ENCODE measurements around the gene TOMM40. TPM values are rescaled to one million over a fixed set of nuclear protein-coding genes. Genes with fewer than 3 reads are reported as not detected.

The TOMM40 gene
- total and polyA plus RNA-seq, 2 of the 13 experiments (the other 11 are each of a cell fraction or from before 2014, with no cell fraction given), result 72.0 to 110 TPM

- Histone ChIP-seq H3K27me3 (ENCODE audit: control insufficient read depth in 1 of 2, insufficient read depth in 2 of 2, low read length in 2 of 2) (no peaks in the 10 kb centered on the region), H3K4me2 (ENCODE audit: low read depth, low read length) (no peak overlapping the region), H3K4me1 (ENCODE audit: insufficient read depth, low read length) (peaks cover 15% of the 10 kb centered on the region), H3K4me3 (replicated peaks in 1 of 3; ENCODE audit: insufficient read depth in 1 of 3, low read depth in 2 of 3, low read length in 3 of 3) (no peak overlapping the region), H3K36me3 (replicated peaks in 1 of 2; ENCODE audit: control insufficient read depth in 1 of 2, insufficient read depth in 2 of 2, low read length in 2 of 2) (peaks cover 30 to 61% of the 10 kb centered on the region in 2 experiments), H2AFZ (ENCODE audit: low read length) (no peak overlapping the region), H3K9me3 (ENCODE audit: low read length) (no peaks in the 10 kb centered on the region), H3K79me2 (ENCODE audit: insufficient read depth, low read length) (no peaks in the 10 kb centered on the region), H3K27ac (ENCODE audit: extremely low read length, insufficient read depth, low read length) (no peak overlapping the region), H4K20me1 (ENCODE audit: insufficient read depth, low read length) (no peaks in the 10 kb centered on the region), H3K9ac (ENCODE audit: insufficient read depth, low read depth, low read length) (no peak overlapping the region)
- no peak for FAIRE-seq
- DNase-seq (ENCODE audit: low spot score), result no peak
- no TSS peak for BruUV-seq (replicated peaks)
- in situ Hi-C loops (cut with HindIII; ENCODE audit: extremely low pct_ligation_motif_present, low pct_unique_long_range_greater_than_20kb), result no loop called here
- 97% methylated on average over 16 of the region's 26 CpGs for WGBS (ENCODE audit: low lambda C conversion rate)
- intact Hi-C loops (cut with micrococcal nuclease; ENCODE audit: unreplicated experiment), result no loop called here
- no peak for ATAC-seq
- ChIA-PET CTCF (ENCODE audit: low intra/inter-chr PET ratio, low total read pairs) (no interaction called here), POLR2A (interaction anchor here (1.3 kb wide), 1 partner anchor 12 kb away, joined by 6 read pairs; the partner anchor contains the start of gene TOMM40)
- TF ChIP-seq ZNF850 (CRISPR knock-in tag; conservative IDR thresholded peaks at IDR 0.05), result no peak
These were observed 12.8 kb upstream of the TOMM40 start for GRCh38 chr19:44878120-44878865.

GRCh38 chr19:44879309-44880065 lies 11.6 kb upstream of the TOMM40 start:
- Histone ChIP-seq H3K4me2 (ENCODE audit: low read depth, low read length) (no peak overlapping the region), H3K27ac (ENCODE audit: extremely low read length, insufficient read depth, low read length) (peak overlapping the region; percentile 35), H3K36me3 (replicated peaks in 1 of 2; ENCODE audit: control insufficient read depth in 1 of 2, insufficient read depth in 2 of 2, low read length in 2 of 2) (peaks cover 20 to 49% of the 10 kb centered on the region in 2 experiments), H4K20me1 (ENCODE audit: insufficient read depth, low read length) (no peaks in the 10 kb centered on the region), H2AFZ (ENCODE audit: low read length) (no peak overlapping the region), H3K4me3 (replicated peaks in 1 of 3; ENCODE audit: insufficient read depth in 1 of 3, low read depth in 2 of 3, low read length in 3 of 3) (no peak overlapping the region), H3K9ac (ENCODE audit: insufficient read depth, low read depth, low read length) (0 out of 2 replicates have a peak overlapping the region, but pooled peaks have one; percentile 15), H3K9me3 (ENCODE audit: low read length) (no peaks in the 10 kb centered on the region), H3K27me3 (ENCODE audit: control insufficient read depth in 1 of 2, insufficient read depth in 2 of 2, low read length in 2 of 2) (no peaks in the 10 kb centered on the region), H3K79me2 (ENCODE audit: insufficient read depth, low read length) (no peaks in the 10 kb centered on the region), H3K4me1 (ENCODE audit: insufficient read depth, low read length) (peaks cover 27% of the 10 kb centered on the region)
- POLR2A ChIA-PET, result interaction anchor here (1.3 kb wide), 1 partner anchor 11 kb away, joined by 6 read pairs; the partner anchor contains the start of gene TOMM40
- WGBS (ENCODE audit: low lambda C conversion rate), result 83% methylated on average over 8 of the region's 18 CpGs
- intact Hi-C loops (cut with micrococcal nuclease; ENCODE audit: unreplicated experiment) (no loop called here), in situ Hi-C loops (cut with HindIII; ENCODE audit: extremely low pct_ligation_motif_present, low pct_unique_long_range_greater_than_20kb) (no loop called here)
- DNase-seq (ENCODE audit: low spot score), result no peak
- FAIRE-seq, result no peak
- BruUV-seq (replicated peaks), result no TSS peak
- peak; percentile 14; the same call in 2 of the 3 replicates for ATAC-seq
- CTCF ChIA-PET (ENCODE audit: low intra/inter-chr PET ratio, low total read pairs), result no interaction called here
- no peak for TF ChIP-seq ISX (CRISPR knock-in tag; conservative IDR thresholded peaks at IDR 0.05)
- peak; percentile 39; the same call in 1 of the 2 replicates for TF ChIP-seq ZBTB33 (CRISPR knock-in tag; IDR thresholded peaks at IDR 0.05)
- TF ChIP-seq TBX3 (IDR thresholded peaks at IDR 0.05; ENCODE audit: borderline replicate concordance), result no peak
- no peak for TF ChIP-seq SUZ12 (IDR thresholded peaks at IDR 0.05; ENCODE audit: low read depth, low read length)
- TF ChIP-seq EZH2 (conservative IDR thresholded peaks at IDR 0.05; ENCODE audit: low read depth, low read length), result no peak
- no peak for TF ChIP-seq NCOA1 (CRISPR knock-in tag; IDR thresholded peaks at IDR 0.05)
- no peak for TF ChIP-seq HDAC1 (CRISPR knock-in tag; IDR thresholded peaks at IDR 0.05)
- TF ChIP-seq AGO2 (optimal IDR thresholded peaks at IDR 0.05; ENCODE audit: low read depth, low read length), result peak; percentile 35
- no peak for TF ChIP-seq E2F5 (CRISPR knock-in tag; conservative IDR thresholded peaks at IDR 0.05)

Data from HepG2 (cell line).